Gastrocnemius medialis (tissue), 4 donors: ENCODE results near the gene PHACTR3.

Source experiments
- CTCF ChIP-seq, 5 experiments: fragments of 450-650 bp in 3 of 5; fragments of 200-600 bp in 2 of 5; sonication (generic) in 2 of 5; IDR thresholded peaks in 4 of 5; conservative IDR thresholded peaks in 1 of 5; 1 replicate in 4 of 5; 2 replicates in 1 of 5; pipeline ENCODE4 v1.5.1; 2016 to 2019; ENCODE audit warnings: antibody characterized with exemption in 5 of 5, mild to moderate bottlenecking in 3 of 5, moderate library complexity in 3 of 5
- POLR2A ChIP-seq, 2 donors: fragments of 450-650 bp; IDR thresholded peaks; one replicate each; pipeline ENCODE4 v1.6.1; 2017; ENCODE audit warnings: antibody characterized with exemption in 2 of 2, mild to moderate bottlenecking in 2 of 2, moderate library complexity in 2 of 2

DNA sequence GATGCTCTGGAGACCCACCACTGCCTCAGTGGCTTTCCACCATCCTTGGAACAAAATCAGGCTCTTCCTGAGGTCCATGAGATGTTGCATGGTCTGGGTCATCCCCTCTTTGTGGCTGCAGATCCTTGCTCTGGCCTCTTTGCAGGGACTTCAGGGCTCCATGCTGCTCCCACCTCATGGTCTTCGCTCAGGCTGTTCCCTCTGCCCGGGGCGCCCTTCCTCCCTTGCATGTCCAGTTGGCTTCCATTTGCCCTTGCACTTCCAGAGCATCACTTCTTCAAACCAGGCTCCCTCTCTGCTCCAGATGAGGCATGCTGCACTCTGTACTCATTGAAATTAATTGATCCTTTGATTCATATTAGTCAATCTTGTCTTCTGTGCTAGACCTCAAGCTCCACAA lies 4.4 kb upstream of the PHACTR3 start:
- TF ChIP-seq CTCF (IDR thresholded peaks at IDR 0.05 in 4 of 5, conservative IDR thresholded peaks at IDR 0.05 in 1 of 5) (no peak), POLR2A (IDR thresholded peaks at IDR 0.05) (no peak)
